ENCODE results near the gene SPTB.

SPTB gene

DNA sequence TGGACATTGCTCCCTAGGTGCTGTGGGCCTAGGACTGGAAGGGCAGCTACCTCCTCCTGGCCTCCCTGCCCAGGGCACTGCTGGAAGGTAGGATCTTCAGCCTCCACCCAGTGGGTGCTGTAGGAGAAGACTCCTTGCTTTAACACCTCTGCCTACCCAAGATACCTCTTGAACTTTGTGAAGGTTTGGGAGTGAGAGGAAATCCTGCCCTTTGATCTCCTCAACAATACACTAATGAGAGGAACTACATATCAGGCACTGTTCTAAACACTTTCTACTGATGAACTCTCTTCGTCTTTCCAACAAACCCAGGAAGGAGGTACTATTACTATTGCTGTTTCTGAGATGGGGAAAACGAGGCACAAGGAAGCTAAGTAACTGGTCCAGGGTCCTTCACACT lies 108.5 kb downstream of the SPTB start:
- Histone ChIP-seq H3K4me2 (ENCODE audit: insufficient read depth, low read length, poor library complexity, severe bottlenecking) (no peak overlapping the region), H2BK15ac (ENCODE audit: low read length) (peak overlapping the region; percentile 60), H3K18ac (ENCODE audit: low read length) (peak overlapping the region; percentile 54), H3K27me3 (ENCODE audit: control insufficient read depth in 3 of 3, insufficient read depth in 3 of 3, low read depth in 1 of 3, low read length in 3 of 3) (peaks cover 0 to 22% (median 0%) of the 10 kb centered on the region in 3 experiments), H2BK12ac (ENCODE audit: low read length) (peak overlapping the region; percentile 30), H3K27ac (replicated peaks; ENCODE audit: low read length) (no peak overlapping the region), H4K91ac (ENCODE audit: low read depth, low read length, poor library complexity) (peak overlapping the region; percentile 34), H2BK120ac (ENCODE audit: low read depth, low read length) (no peak overlapping the region), H4K8ac (ENCODE audit: low read depth, low read length) (no peak overlapping the region), H2AK5ac (ENCODE audit: low read depth, low read length) (peak overlapping the region; percentile 19), H3K9me3 (replicated peaks in 1 of 2; ENCODE audit: control insufficient read depth in 2 of 2, insufficient read depth in 1 of 2, low read depth in 1 of 2, low read length in 2 of 2) (peaks cover 8 to 25% of the 10 kb centered on the region in 2 donors), H3K14ac (ENCODE audit: low read length) (no peak overlapping the region), H3K4me1 (ENCODE audit: control insufficient read depth in 2 of 2, insufficient read depth in 1 of 2, low read depth in 1 of 2, low read length in 2 of 2) (peaks cover 0 to 7% of the 10 kb centered on the region in 2 donors), H3K36me3 (replicated peaks in 1 of 2; ENCODE audit: control insufficient read depth in 2 of 2, insufficient read depth in 2 of 2, low read length in 2 of 2) (no peaks in the 10 kb centered on the region), H2BK5ac (ENCODE audit: low read length) (no peak overlapping the region), H3K4me3 (ENCODE audit: low read length in 2 of 2) (no peak overlapping the region), H3K9ac (ENCODE audit: low read depth, low read length, poor library complexity) (no peak overlapping the region), H3K23ac (ENCODE audit: low read depth, low read length, poor library complexity) (no peak overlapping the region), H3K4ac (ENCODE audit: low read length) (no peak overlapping the region), H2AFZ (ENCODE audit: low read length) (no peak overlapping the region), H3K79me1 (ENCODE audit: low read depth, low read length) (no peaks in the 10 kb centered on the region)
- no peak for DNase-seq (ENCODE audit: low spot score)
- no CpG with 5 or more reads among the region's 2 CpGs for WGBS, 2 donors (ENCODE audit: extremely low coverage in 2 of 2, insufficient read length in 2 of 2, insufficient replicate concordance in 1 of 2)

DNA sequence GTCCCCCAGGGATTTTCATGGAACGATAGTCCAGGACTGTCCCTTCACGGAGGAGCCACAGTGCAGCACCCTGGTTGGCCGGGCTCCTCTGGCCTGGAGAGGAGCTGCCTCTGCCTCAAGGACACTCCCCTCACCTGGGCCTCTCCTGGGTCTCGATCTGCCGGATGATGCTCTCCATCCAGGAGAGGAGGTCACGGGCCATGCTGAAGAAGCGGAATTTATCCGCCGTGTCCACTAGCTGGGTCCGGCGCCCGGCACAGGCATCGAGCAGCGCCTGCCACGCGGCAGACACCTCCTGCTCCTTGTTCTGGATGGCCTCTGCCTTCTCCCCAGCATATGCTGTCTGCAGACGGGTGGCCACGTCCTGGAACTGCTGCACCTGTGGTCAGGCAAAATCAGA lies 109.0 kb downstream of the SPTB start:
- no peak for DNase-seq (ENCODE audit: low spot score)
- no peak overlapping the region for H3K4ac ChIP-seq (ENCODE audit: low read length)
- peak overlapping the region; percentile 34 for H4K91ac ChIP-seq (ENCODE audit: low read depth, low read length, poor library complexity)
- no peak overlapping the region for H3K27ac ChIP-seq (replicated peaks; ENCODE audit: low read length)
- no CpG with 5 or more reads among the region's 18 CpGs for WGBS, 2 donors (ENCODE audit: extremely low coverage in 2 of 2, insufficient read length in 2 of 2, insufficient replicate concordance in 1 of 2)
- H3K36me3 ChIP-seq (replicated peaks in 1 of 2; ENCODE audit: control insufficient read depth in 2 of 2, insufficient read depth in 2 of 2, low read length in 2 of 2), result no peaks in the 10 kb centered on the region
- H3K9me3 ChIP-seq (replicated peaks in 1 of 2; ENCODE audit: control insufficient read depth in 2 of 2, insufficient read depth in 1 of 2, low read depth in 1 of 2, low read length in 2 of 2), result peaks cover 8 to 25% of the 10 kb centered on the region in 2 donors
- H3K4me2 ChIP-seq (ENCODE audit: insufficient read depth, low read length, poor library complexity, severe bottlenecking), result no peak overlapping the region
- peak overlapping the region; percentile 30 for H2BK12ac ChIP-seq (ENCODE audit: low read length)
- no peak overlapping the region for H2BK5ac ChIP-seq (ENCODE audit: low read length)
- H3K4me3 ChIP-seq (ENCODE audit: low read length in 2 of 2), result no peak overlapping the region
- H3K23ac ChIP-seq (ENCODE audit: low read depth, low read length, poor library complexity), result no peak overlapping the region
- H3K18ac ChIP-seq (ENCODE audit: low read length), result peak overlapping the region; percentile 54
- no peaks in the 10 kb centered on the region for H3K79me1 ChIP-seq (ENCODE audit: low read depth, low read length)
- no peak overlapping the region for H2AFZ ChIP-seq (ENCODE audit: low read length)
- no peak overlapping the region for H2BK120ac ChIP-seq (ENCODE audit: low read depth, low read length)
- peaks cover 0 to 7% of the 10 kb centered on the region in 2 donors for H3K4me1 ChIP-seq (ENCODE audit: control insufficient read depth in 2 of 2, insufficient read depth in 1 of 2, low read depth in 1 of 2, low read length in 2 of 2)
- peaks cover 0 to 24% (median 4%) of the 10 kb centered on the region in 3 experiments for H3K27me3 ChIP-seq (ENCODE audit: control insufficient read depth in 3 of 3, insufficient read depth in 3 of 3, low read depth in 1 of 3, low read length in 3 of 3)
- H3K9ac ChIP-seq (ENCODE audit: low read depth, low read length, poor library complexity), result no peak overlapping the region
- no peak overlapping the region for H4K8ac ChIP-seq (ENCODE audit: low read depth, low read length)
- peak overlapping the region; percentile 19 for H2AK5ac ChIP-seq (ENCODE audit: low read depth, low read length)
- H2BK15ac ChIP-seq (ENCODE audit: low read length), result peak overlapping the region; percentile 60
- no peak overlapping the region for H3K14ac ChIP-seq (ENCODE audit: low read length)

DNA sequence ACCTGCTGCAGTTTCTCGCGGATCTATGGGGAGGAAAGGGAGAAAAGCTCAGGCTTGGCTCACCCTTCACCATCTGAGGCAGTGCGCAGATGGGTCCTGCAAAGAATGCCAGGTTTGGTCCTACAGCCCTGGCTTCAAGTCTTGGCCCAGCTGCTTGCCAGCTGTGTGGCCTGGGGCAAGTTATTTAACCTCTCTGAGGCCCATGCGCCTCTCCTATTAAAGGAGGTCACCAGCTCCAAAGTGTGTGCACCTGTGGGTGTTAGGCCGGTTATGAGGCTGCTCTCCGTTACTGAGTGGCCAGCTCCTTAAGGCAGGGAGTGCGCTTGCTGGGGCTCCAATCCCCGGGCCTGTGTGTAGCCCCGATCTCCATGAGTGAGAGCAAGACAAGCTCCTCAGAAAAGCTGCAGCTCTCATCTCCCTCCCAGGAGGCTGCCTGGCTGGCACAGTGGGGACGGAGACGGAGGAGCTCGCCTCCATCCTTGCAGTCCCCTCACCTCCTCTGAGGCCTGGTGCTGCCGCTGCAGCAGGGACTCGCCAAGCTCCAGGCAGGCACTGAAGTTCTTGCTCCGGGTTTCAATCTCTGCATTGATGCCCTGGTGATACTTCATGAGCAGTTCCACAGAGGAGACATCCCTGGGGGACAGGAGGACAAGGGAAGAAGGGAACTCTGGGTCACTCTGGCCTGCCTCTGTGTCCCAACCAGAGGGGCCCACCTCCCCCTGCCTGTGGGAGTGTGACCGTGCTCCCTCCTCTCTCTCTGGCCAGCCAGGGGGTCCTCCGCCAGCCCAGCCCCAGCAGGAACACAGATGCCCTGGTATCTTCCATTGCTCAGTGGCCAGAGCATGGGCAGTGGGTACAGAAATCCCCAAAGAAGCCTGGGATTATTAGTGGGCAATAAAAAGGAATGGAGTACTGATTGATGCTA lies 110.3 kb downstream of the SPTB start:
- no peak for DNase-seq (ENCODE audit: low spot score)
- H2BK5ac ChIP-seq (ENCODE audit: low read length), result peak overlapping the region; percentile 77
- H2BK15ac ChIP-seq (ENCODE audit: low read length), result no peak overlapping the region
- no peak overlapping the region for H3K4me2 ChIP-seq (ENCODE audit: insufficient read depth, low read length, poor library complexity, severe bottlenecking)
- peak overlapping the region; percentile 30 for H2AK5ac ChIP-seq (ENCODE audit: low read depth, low read length)
- peaks cover 3 to 10% of the 10 kb centered on the region in 2 donors for H3K4me1 ChIP-seq (ENCODE audit: control insufficient read depth in 2 of 2, insufficient read depth in 1 of 2, low read depth in 1 of 2, low read length in 2 of 2)
- peak overlapping the region; percentile 24 for H3K9ac ChIP-seq (ENCODE audit: low read depth, low read length, poor library complexity)
- H3K36me3 ChIP-seq (replicated peaks in 1 of 2; ENCODE audit: control insufficient read depth in 2 of 2, insufficient read depth in 2 of 2, low read length in 2 of 2), result no peaks in the 10 kb centered on the region
- WGBS, 2 donors (ENCODE audit: extremely low coverage in 2 of 2, insufficient read length in 2 of 2, insufficient replicate concordance in 1 of 2), result no CpG with 5 or more reads among the region's 17 CpGs
- H2AFZ ChIP-seq (ENCODE audit: low read length), result no peak overlapping the region
- no peak overlapping the region for H3K23ac ChIP-seq (ENCODE audit: low read depth, low read length, poor library complexity)
- H3K4ac ChIP-seq (ENCODE audit: low read length), result no peak overlapping the region
- no peak overlapping the region for H2BK12ac ChIP-seq (ENCODE audit: low read length)
- H4K8ac ChIP-seq (ENCODE audit: low read depth, low read length), result no peak overlapping the region
- no peak overlapping the region for H4K91ac ChIP-seq (ENCODE audit: low read depth, low read length, poor library complexity)
- no peak overlapping the region for H2BK120ac ChIP-seq (ENCODE audit: low read depth, low read length)
- no peak overlapping the region for H3K27ac ChIP-seq (replicated peaks; ENCODE audit: low read length)
- H3K14ac ChIP-seq (ENCODE audit: low read length), result no peak overlapping the region
- peak overlapping the region; percentile 60 for H3K18ac ChIP-seq (ENCODE audit: low read length)
- peaks cover 0 to 29% (median 4%) of the 10 kb centered on the region in 3 experiments for H3K27me3 ChIP-seq (ENCODE audit: control insufficient read depth in 3 of 3, insufficient read depth in 3 of 3, low read depth in 1 of 3, low read length in 3 of 3)
- H3K79me1 ChIP-seq (ENCODE audit: low read depth, low read length), result no peaks in the 10 kb centered on the region
- H3K9me3 ChIP-seq (replicated peaks in 1 of 2; ENCODE audit: control insufficient read depth in 2 of 2, insufficient read depth in 1 of 2, low read depth in 1 of 2, low read length in 2 of 2), result peaks cover 8 to 18% of the 10 kb centered on the region in 2 donors
- no peak overlapping the region for H3K4me3 ChIP-seq (ENCODE audit: low read length in 2 of 2)

DNA sequence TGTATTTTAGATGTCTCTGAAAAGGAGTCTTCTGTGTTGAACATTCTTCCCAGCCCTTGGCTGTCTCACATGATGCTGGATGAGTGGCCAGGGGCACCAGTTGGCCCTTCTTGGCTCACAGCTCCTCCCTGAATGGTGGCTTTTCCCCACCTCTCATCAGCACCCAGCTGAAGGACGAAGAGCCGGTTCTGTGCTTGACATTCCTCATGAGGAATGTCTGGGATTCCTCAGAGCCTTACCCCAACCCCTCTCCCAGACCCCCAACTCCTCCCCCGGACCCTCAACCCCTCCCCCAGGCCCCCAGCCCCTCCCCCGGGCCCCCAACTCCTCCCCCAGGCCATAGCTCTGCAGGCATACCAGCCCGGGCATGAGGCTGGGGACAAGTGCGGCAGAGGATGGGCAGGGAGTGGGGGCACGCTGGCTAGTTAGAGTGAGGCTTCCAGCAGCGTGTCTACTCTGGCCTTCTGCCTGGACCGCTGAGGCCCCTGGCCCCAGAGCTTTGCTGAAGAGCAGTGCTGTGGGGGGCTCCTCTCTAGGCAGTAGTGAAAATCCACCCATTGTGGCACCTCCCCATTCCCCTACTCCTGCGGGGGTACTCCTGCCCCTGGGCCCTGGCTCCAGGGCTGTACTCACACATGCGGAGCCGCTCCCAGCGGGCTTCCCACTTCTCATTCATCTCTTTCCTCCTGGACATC lies 111.2 kb downstream of the SPTB start:
- H2BK12ac ChIP-seq (ENCODE audit: low read length), result no peak overlapping the region
- H3K18ac ChIP-seq (ENCODE audit: low read length), result peak overlapping the region; percentile 15
- no peak overlapping the region for H2AFZ ChIP-seq (ENCODE audit: low read length)
- H3K9ac ChIP-seq (ENCODE audit: low read depth, low read length, poor library complexity), result peak overlapping the region; percentile 24
- H3K4me1 ChIP-seq (ENCODE audit: control insufficient read depth in 2 of 2, insufficient read depth in 1 of 2, low read depth in 1 of 2, low read length in 2 of 2), result peaks cover 5 to 18% of the 10 kb centered on the region in 2 donors
- H4K91ac ChIP-seq (ENCODE audit: low read depth, low read length, poor library complexity), result no peak overlapping the region
- no peak overlapping the region for H2BK120ac ChIP-seq (ENCODE audit: low read depth, low read length)
- peaks cover 0 to 37% (median 4%) of the 10 kb centered on the region in 3 experiments for H3K27me3 ChIP-seq (ENCODE audit: control insufficient read depth in 3 of 3, insufficient read depth in 3 of 3, low read depth in 1 of 3, low read length in 3 of 3)
- no peak overlapping the region for H2BK15ac ChIP-seq (ENCODE audit: low read length)
- H3K4ac ChIP-seq (ENCODE audit: low read length), result no peak overlapping the region
- peaks cover 3 to 11% of the 10 kb centered on the region in 2 donors for H3K9me3 ChIP-seq (replicated peaks in 1 of 2; ENCODE audit: control insufficient read depth in 2 of 2, insufficient read depth in 1 of 2, low read depth in 1 of 2, low read length in 2 of 2)
- H3K27ac ChIP-seq (replicated peaks; ENCODE audit: low read length), result no peak overlapping the region
- H4K8ac ChIP-seq (ENCODE audit: low read depth, low read length), result no peak overlapping the region
- H3K4me2 ChIP-seq (ENCODE audit: insufficient read depth, low read length, poor library complexity, severe bottlenecking), result no peak overlapping the region
- no peaks in the 10 kb centered on the region for H3K79me1 ChIP-seq (ENCODE audit: low read depth, low read length)
- no peak for DNase-seq (ENCODE audit: low spot score)
- peak overlapping the region; percentile 77 for H2BK5ac ChIP-seq (ENCODE audit: low read length)
- H3K23ac ChIP-seq (ENCODE audit: low read depth, low read length, poor library complexity), result no peak overlapping the region
- no peak overlapping the region for H3K4me3 ChIP-seq (ENCODE audit: low read length in 2 of 2)
- WGBS, 2 donors (ENCODE audit: extremely low coverage in 2 of 2, insufficient read length in 2 of 2, insufficient replicate concordance in 1 of 2), result no CpG with 5 or more reads among the region's 13 CpGs
- H2AK5ac ChIP-seq (ENCODE audit: low read depth, low read length), result peak overlapping the region; percentile 30
- H3K36me3 ChIP-seq (replicated peaks in 1 of 2; ENCODE audit: control insufficient read depth in 2 of 2, insufficient read depth in 2 of 2, low read length in 2 of 2), result no peaks in the 10 kb centered on the region
- no peak overlapping the region for H3K14ac ChIP-seq (ENCODE audit: low read length)
